GM21381 (cell line): ENCODE measurements around the gene ZCWPW2.

ENCODE experiments used
- ATAC-seq: cut with Tn5 transposase; IDR thresholded peaks from one replicate; pipeline ENCODE4 v1.9.1; 2021; ENCODE audit warnings: mild to moderate bottlenecking, moderate library complexity; ENCODE audit not compliant: unreplicated experiment

ZCWPW2 gene

GRCh38 chr3:28349469-28350000, 1.0 kb downstream of the ZCWPW2 start:
- ATAC-seq, result peak; percentile 0

- ATAC-seq, result no peak
Observed at GRCh38 chr3:28376424-28376823, 27.9 kb downstream of the ZCWPW2 start.

GRCh38 chr3:28386049-28386448, 37.5 kb downstream of the ZCWPW2 start:
- ATAC-seq, result no peak

- no peak for ATAC-seq
Observed at GRCh38 chr3:28388978-28389377, 40.5 kb downstream of the ZCWPW2 start.

GRCh38 chr3:28399206-28399605, 50.7 kb downstream of the ZCWPW2 start:
- ATAC-seq, result no peak

GRCh38 chr3:28406241-28406640, 57.7 kb downstream of the ZCWPW2 start:
- ATAC-seq, result no peak

GRCh38 chr3:28449398-28449797, 100.9 kb downstream of the ZCWPW2 start:
- ATAC-seq, result no peak

- ATAC-seq, result no peak
Observed at GRCh38 chr3:28462866-28463265, 114.3 kb downstream of the ZCWPW2 start.

GRCh38 chr3:28467414-28467813, 118.9 kb downstream of the ZCWPW2 start:
- no peak for ATAC-seq

- ATAC-seq, result peak; percentile 72
Observed at GRCh38 chr3:28476194-28476593, 127.7 kb downstream of the ZCWPW2 start.

GRCh38 chr3:28476764-28477163, 128.2 kb downstream of the ZCWPW2 start:
- no peak for ATAC-seq

GRCh38 chr3:28485164-28485563, 136.6 kb downstream of the ZCWPW2 start:
- no peak for ATAC-seq

GRCh38 chr3:28495301-28495700, 146.8 kb downstream of the ZCWPW2 start:
- no peak for ATAC-seq

GRCh38 chr3:28502397-28502937, 153.9 kb downstream of the ZCWPW2 start:
- ATAC-seq, result no peak

GRCh38 chr3:28504976-28505375, 156.5 kb downstream of the ZCWPW2 start:
- ATAC-seq, result no peak

GRCh38 chr3:28521663-28522062, 173.1 kb downstream of the ZCWPW2 start:
- no peak for ATAC-seq

GRCh38 chr3:28542351-28542750, 193.8 kb downstream of the ZCWPW2 start:
- ATAC-seq, result no peak

GRCh38 chr3:28544236-28544635, 195.7 kb downstream of the ZCWPW2 start:
- ATAC-seq, result no peak

GRCh38 chr3:28544831-28545230, 196.3 kb downstream of the ZCWPW2 start:
- no peak for ATAC-seq

GRCh38 chr3:28547677-28548076, 199.2 kb downstream of the ZCWPW2 start:
- no peak for ATAC-seq

GRCh38 chr3:28553175-28553574, 204.7 kb downstream of the ZCWPW2 start:
- ATAC-seq, result no peak

GRCh38 chr3:28556195-28556594, 207.7 kb downstream of the ZCWPW2 start:
- no peak for ATAC-seq

- no peak for ATAC-seq
Observed at GRCh38 chr3:28564211-28564610, 215.7 kb downstream of the ZCWPW2 start.
